Measurements from ENCODE around the gene LAGE3. TPM values are rescaled to one million over a fixed set of nuclear protein-coding genes. Genes with fewer than 3 reads are reported as not detected.
A peak's percentile ranks its signal among the peaks of the same experiment; 100 is the strongest.

LAGE3 gene
- total RNA-seq, 6 experiments from 2014 or later = 8.4 to 24.9 (median 10.8) TPM

GRCh38 chrX:154441984-154442707, 36.9 kb downstream of the LAGE3 start:
- DNase-seq (no peak), ATAC-seq (no peak)
- H3K4me3 ChIP-seq = no peak overlapping the region
- TF ChIP-seq CTCF (IDR thresholded peaks at IDR 0.05) (no peak), POLR2A (IDR thresholded peaks at IDR 0.05) (no peak)
- no CpG with 5 or more reads among the region's 21 CpGs for WGBS (ENCODE audit: insufficient coverage, low coverage, low lambda C conversion rate, missing lambda C conversion rate)
- H3K27me3 ChIP-seq = no peaks in the 10 kb centered on the region
- intact Hi-C loops (cut with DNase I) = no loop called here
- peaks cover 0 to 4% (median 0%) of the 10 kb centered on the region in 4 donors for H3K4me1 ChIP-seq
- H3K27ac ChIP-seq = no peak overlapping the region
- no peaks in the 10 kb centered on the region for H3K36me3 ChIP-seq
- no peaks in the 10 kb centered on the region for H3K9me3 ChIP-seq

- WGBS (ENCODE audit: insufficient coverage, low coverage, low lambda C conversion rate, missing lambda C conversion rate) = 40% methylated on average over 1 of the region's 11 CpGs
- H3K9me3 ChIP-seq = no peaks in the 10 kb centered on the region
- H3K4me3 ChIP-seq = no peak overlapping the region
- intact Hi-C loops (cut with DNase I) = no loop called here
- peaks cover 0 to 4% (median 0%) of the 10 kb centered on the region in 4 donors for H3K4me1 ChIP-seq
- no peaks in the 10 kb centered on the region for H3K36me3 ChIP-seq
- no peak for DNase-seq
- no peak for ATAC-seq
- no peak overlapping the region for H3K27ac ChIP-seq
- TF ChIP-seq POLR2A (IDR thresholded peaks at IDR 0.05) (no peak), CTCF (IDR thresholded peaks at IDR 0.05) (no peak)
- H3K27me3 ChIP-seq = no peaks in the 10 kb centered on the region
These were observed 37.5 kb downstream of the LAGE3 start for GRCh38 chrX:154441564-154441963.

GRCh38 chrX:154440623-154441357, 38.3 kb downstream of the LAGE3 start:
- H3K27me3 ChIP-seq = no peaks in the 10 kb centered on the region
- no peak for DNase-seq

GRCh38 chrX:154439841-154440240, 39.2 kb downstream of the LAGE3 start:
- DNase-seq = peak; percentile 59 to 72 (median 62)
- peak overlapping the region in 1 of 3 donors; percentile 14 for H3K27ac ChIP-seq
- 39% methylated on average over 10 of the region's 18 CpGs for WGBS (ENCODE audit: insufficient coverage, low coverage, low lambda C conversion rate, missing lambda C conversion rate)

More at GRCh38 chrX:154440623-154441357, 38.3 kb downstream of the LAGE3 start:
- 71% methylated on average over 8 of the region's 17 CpGs for WGBS (ENCODE audit: insufficient coverage, low coverage, low lambda C conversion rate, missing lambda C conversion rate)
- H3K9me3 ChIP-seq = no peaks in the 10 kb centered on the region
- peaks cover 0 to 4% (median 0%) of the 10 kb centered on the region in 4 donors for H3K4me1 ChIP-seq
- H3K27ac ChIP-seq = no peak overlapping the region
- no peak overlapping the region for H3K4me3 ChIP-seq
- H3K36me3 ChIP-seq = no peaks in the 10 kb centered on the region
- TF ChIP-seq POLR2A (IDR thresholded peaks at IDR 0.05) (no peak), CTCF (IDR thresholded peaks at IDR 0.05) (no peak)
- ATAC-seq = no peak
- intact Hi-C loops (cut with DNase I) = no loop called here

More at GRCh38 chrX:154439841-154440240, 39.2 kb downstream of the LAGE3 start:
- Histone ChIP-seq H3K27me3 (no peaks in the 10 kb centered on the region), H3K4me3 (no peak overlapping the region), H3K9me3 (no peaks in the 10 kb centered on the region), H3K4me1 (peaks cover 0 to 3% (median 0%) of the 10 kb centered on the region in 4 donors), H3K36me3 (peaks cover 0 to under 1% (median 0%) of the 10 kb centered on the region in 4 donors)
- TF ChIP-seq POLR2A (IDR thresholded peaks at IDR 0.05) (no peak), CTCF (IDR thresholded peaks at IDR 0.05) (no peak)
- intact Hi-C loops (cut with DNase I) = no loop called here
- ATAC-seq = peak; percentile 35 to 56 (median 48)

Measured in right lobe of liver (tissue), 6 donors.